ENCODE measurements around the gene MAP4K2.

DNA sequence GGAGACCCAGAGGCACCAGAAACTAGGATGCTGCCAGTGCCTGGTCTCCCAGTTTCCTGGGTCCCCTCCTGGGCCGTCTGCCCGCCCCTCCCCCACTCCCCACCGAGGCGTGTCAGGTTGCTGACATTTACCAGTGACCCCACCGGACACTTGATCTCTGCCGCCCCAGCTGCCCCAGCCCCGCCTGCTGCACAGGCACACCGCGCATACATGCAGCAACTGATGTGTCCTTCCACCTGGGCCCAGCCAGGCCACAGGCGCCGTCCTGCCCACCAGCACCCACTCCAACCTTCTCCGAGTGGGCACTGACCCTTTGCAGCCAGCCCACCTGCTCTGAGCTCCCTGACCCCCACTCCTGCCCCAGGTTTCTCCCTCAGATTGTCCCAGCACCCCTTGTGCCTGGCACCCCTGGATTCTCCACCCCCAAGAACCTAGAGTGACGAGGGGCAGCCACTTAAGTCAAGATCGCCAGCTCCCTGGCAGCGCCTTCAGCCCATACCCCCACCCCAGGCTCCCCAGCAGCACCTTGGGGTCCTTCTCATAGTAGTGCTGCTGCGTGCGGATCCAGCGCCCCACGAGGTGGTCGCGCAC lies 43.8 kb downstream of the MAP4K2 start:
- TF ChIP-seq HDAC6 (IDR thresholded peaks at IDR 0.05; ENCODE audit: low read depth, low read length) (no peak), HOXA3 (CRISPR knock-in tag; IDR thresholded peaks at IDR 0.05) (no peak; the same call in 1 of the 2 replicates)
